H1 (cell line): Measurements from ENCODE around the gene COPG1. TPM values are rescaled to one million over a fixed set of nuclear protein-coding genes. Genes with fewer than 3 reads are reported as not detected.

Source experiments
- SP4 ChIP-seq: IDR thresholded peaks from 2 replicates; pipeline ENCODE4 v1.6.1; 2012; ENCODE audit warnings: low read length, inconsistent platforms
- polyA plus RNA-seq, 7 experiments: library from polyadenylated mRNA; depleted of rRNA in 3 of 7; stranded (reverse) in 5 of 7; unstranded in 2 of 7; fragments of >200 nt in 5 of 7; fragments of 200-250 nt in 2 of 7; gene quantifications; 1 replicate in 5 of 7; 2 replicates in 1 of 7; 4 replicates in 1 of 7; pipeline versions ENCODE4 v1.2.1 to v1.2.3, GENCODE V29; 2011 to 2013; ENCODE audit warnings: missing spikeins in 2 of 7, mixed read lengths in 2 of 7
- total RNA-seq: library from RNA; stranded (reverse); fragmentation: NEBNext Ultra II Directional; extraction: Animal tissue kit (Norgen Biotek cat#: 25700); gene quantifications from 2 replicates; pipeline ENCODE4 v1.2.1, GENCODE V29; 2021
- TF ChIP-seq, protein P1 (sequence below): fragments of 300-600 bp; sonication (generic); IDR thresholded peaks from 2 replicates; pipeline ENCODE4 v1.7.1; 2012; ENCODE audit warnings: low read length, moderate library complexity, mild to moderate bottlenecking, inconsistent platforms; ENCODE audit not compliant: insufficient replicate concordance

Gene COPG1
- total and polyA plus RNA-seq, 2 of the 8 experiments (the other 6 are each of a cell fraction or from before 2014, with no cell fraction given) = 52.7 to 106 TPM

- TF ChIP-seq, protein P1, sequence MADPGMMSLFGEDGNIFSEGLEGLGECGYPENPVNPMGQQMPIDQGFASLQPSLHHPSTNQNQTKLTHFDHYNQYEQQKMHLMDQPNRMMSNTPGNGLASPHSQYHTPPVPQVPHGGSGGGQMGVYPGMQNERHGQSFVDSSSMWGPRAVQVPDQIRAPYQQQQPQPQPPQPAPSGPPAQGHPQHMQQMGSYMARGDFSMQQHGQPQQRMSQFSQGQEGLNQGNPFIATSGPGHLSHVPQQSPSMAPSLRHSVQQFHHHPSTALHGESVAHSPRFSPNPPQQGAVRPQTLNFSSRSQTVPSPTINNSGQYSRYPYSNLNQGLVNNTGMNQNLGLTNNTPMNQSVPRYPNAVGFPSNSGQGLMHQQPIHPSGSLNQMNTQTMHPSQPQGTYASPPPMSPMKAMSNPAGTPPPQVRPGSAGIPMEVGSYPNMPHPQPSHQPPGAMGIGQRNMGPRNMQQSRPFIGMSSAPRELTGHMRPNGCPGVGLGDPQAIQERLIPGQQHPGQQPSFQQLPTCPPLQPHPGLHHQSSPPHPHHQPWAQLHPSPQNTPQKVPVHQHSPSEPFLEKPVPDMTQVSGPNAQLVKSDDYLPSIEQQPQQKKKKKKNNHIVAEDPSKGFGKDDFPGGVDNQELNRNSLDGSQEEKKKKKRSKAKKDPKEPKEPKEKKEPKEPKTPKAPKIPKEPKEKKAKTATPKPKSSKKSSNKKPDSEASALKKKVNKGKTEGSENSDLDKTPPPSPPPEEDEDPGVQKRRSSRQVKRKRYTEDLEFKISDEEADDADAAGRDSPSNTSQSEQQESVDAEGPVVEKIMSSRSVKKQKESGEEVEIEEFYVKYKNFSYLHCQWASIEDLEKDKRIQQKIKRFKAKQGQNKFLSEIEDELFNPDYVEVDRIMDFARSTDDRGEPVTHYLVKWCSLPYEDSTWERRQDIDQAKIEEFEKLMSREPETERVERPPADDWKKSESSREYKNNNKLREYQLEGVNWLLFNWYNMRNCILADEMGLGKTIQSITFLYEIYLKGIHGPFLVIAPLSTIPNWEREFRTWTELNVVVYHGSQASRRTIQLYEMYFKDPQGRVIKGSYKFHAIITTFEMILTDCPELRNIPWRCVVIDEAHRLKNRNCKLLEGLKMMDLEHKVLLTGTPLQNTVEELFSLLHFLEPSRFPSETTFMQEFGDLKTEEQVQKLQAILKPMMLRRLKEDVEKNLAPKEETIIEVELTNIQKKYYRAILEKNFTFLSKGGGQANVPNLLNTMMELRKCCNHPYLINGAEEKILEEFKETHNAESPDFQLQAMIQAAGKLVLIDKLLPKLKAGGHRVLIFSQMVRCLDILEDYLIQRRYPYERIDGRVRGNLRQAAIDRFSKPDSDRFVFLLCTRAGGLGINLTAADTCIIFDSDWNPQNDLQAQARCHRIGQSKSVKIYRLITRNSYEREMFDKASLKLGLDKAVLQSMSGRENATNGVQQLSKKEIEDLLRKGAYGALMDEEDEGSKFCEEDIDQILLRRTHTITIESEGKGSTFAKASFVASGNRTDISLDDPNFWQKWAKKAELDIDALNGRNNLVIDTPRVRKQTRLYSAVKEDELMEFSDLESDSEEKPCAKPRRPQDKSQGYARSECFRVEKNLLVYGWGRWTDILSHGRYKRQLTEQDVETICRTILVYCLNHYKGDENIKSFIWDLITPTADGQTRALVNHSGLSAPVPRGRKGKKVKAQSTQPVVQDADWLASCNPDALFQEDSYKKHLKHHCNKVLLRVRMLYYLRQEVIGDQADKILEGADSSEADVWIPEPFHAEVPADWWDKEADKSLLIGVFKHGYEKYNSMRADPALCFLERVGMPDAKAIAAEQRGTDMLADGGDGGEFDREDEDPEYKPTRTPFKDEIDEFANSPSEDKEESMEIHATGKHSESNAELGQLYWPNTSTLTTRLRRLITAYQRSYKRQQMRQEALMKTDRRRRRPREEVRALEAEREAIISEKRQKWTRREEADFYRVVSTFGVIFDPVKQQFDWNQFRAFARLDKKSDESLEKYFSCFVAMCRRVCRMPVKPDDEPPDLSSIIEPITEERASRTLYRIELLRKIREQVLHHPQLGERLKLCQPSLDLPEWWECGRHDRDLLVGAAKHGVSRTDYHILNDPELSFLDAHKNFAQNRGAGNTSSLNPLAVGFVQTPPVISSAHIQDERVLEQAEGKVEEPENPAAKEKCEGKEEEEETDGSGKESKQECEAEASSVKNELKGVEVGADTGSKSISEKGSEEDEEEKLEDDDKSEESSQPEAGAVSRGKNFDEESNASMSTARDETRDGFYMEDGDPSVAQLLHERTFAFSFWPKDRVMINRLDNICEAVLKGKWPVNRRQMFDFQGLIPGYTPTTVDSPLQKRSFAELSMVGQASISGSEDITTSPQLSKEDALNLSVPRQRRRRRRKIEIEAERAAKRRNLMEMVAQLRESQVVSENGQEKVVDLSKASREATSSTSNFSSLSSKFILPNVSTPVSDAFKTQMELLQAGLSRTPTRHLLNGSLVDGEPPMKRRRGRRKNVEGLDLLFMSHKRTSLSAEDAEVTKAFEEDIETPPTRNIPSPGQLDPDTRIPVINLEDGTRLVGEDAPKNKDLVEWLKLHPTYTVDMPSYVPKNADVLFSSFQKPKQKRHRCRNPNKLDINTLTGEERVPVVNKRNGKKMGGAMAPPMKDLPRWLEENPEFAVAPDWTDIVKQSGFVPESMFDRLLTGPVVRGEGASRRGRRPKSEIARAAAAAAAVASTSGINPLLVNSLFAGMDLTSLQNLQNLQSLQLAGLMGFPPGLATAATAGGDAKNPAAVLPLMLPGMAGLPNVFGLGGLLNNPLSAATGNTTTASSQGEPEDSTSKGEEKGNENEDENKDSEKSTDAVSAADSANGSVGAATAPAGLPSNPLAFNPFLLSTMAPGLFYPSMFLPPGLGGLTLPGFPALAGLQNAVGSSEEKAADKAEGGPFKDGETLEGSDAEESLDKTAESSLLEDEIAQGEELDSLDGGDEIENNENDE = no peak
- no peak for TF ChIP-seq SP4
Observed at GRCh38 chr3:129240436-129240835, 9.0 kb upstream of the COPG1 start (continued).
